Measurements from ENCODE around the gene NLGN2.

DNA sequence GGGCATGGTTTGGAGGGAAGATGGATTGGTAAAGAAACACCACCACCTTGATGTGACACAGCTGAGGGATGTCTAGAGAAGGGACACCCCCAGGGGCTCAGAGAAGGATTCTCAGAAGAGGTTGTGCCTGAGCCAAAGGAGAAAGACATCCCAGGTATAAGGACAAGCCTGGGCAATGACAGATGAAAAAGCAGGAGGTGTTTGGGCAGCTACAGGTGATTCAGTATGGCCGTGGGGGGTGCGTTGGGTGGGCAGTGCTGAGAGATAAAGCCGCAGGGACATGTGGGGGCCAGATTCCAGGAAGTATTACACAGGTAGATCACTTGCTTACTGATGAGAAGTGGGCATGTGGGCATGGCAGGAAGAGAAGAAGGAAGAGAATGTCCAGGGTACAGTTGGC, 45.7 kb upstream of the NLGN2 start:
- TF ChIP-seq, protein P1, sequence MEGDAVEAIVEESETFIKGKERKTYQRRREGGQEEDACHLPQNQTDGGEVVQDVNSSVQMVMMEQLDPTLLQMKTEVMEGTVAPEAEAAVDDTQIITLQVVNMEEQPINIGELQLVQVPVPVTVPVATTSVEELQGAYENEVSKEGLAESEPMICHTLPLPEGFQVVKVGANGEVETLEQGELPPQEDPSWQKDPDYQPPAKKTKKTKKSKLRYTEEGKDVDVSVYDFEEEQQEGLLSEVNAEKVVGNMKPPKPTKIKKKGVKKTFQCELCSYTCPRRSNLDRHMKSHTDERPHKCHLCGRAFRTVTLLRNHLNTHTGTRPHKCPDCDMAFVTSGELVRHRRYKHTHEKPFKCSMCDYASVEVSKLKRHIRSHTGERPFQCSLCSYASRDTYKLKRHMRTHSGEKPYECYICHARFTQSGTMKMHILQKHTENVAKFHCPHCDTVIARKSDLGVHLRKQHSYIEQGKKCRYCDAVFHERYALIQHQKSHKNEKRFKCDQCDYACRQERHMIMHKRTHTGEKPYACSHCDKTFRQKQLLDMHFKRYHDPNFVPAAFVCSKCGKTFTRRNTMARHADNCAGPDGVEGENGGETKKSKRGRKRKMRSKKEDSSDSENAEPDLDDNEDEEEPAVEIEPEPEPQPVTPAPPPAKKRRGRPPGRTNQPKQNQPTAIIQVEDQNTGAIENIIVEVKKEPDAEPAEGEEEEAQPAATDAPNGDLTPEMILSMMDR (IDR thresholded peaks at IDR 0.05), result no peak
- TF ChIP-seq POLR2A (IDR thresholded peaks at IDR 0.05), result no peak
